ENCODE data around the gene AP1G2. TPM values are rescaled to one million over a fixed set of nuclear protein-coding genes. Genes with fewer than 3 reads are reported as not detected.

Gene AP1G2
- total and polyA plus RNA-seq, 4 experiments from 2014 or later, result 65.7 to 498 (median 300) TPM

GRCh38 chr14:23558346-23559009, 9.1 kb downstream of the AP1G2 start:
- Mint-ChIP-seq H3K36me3 (peaks cover 24 to 42% of the 10 kb centered on the region in 2 donors), H3K27ac (peak overlapping the region in 5 of 7 donors; percentile 32 to 93 (median 57)), H3K4me1 (peaks cover 19 to 41% (median 31%) of the 10 kb centered on the region in 4 donors), H3K27me3 (no peaks in the 10 kb centered on the region), H3K4me3 (peak overlapping the region in 2 of 8 donors; percentile 8 to 22), H3K9me3 (no peaks in the 10 kb centered on the region)
- Histone ChIP-seq H3K4me3 (ENCODE audit: low read length in 2 of 2) (no peak overlapping the region), H3K4me1 (ENCODE audit: insufficient read depth, low read length) (peaks cover 25% of the 10 kb centered on the region), H3K9me3 (ENCODE audit: control insufficient read depth in 1 of 2, low read length in 2 of 2) (no peaks in the 10 kb centered on the region), H3K27me3 (ENCODE audit: insufficient read depth, low read length) (no peaks in the 10 kb centered on the region), H3K27ac (ENCODE audit: low read depth, low read length) (no peak overlapping the region), H3K36me3 (ENCODE audit: insufficient read depth, low read length) (peaks cover 49% of the 10 kb centered on the region)
- intact Hi-C loops (cut with micrococcal nuclease), result loop anchor here (5.0 to 10.0 kb wide), 2 partner anchors 464 to 884 kb away; partner anchors contain the start of genes ACIN1, C14orf119 and SDR39U1
- ChIA-PET CTCF (ENCODE audit: partially characterized antibody) (interaction anchor here (1.2 to 9.5 kb wide), 13 partner anchors 8 to 232 kb away, joined by 3 to 174 read pairs (median 5); partner anchors contain the start of genes AP1G2 and ZFHX2), POLR2A (ENCODE audit: partially characterized antibody) (interaction anchor here (1.0 to 3.7 kb wide), 4 partner anchors 9 to 556 kb away, joined by 3 to 44 read pairs (median 4); partner anchors contain the start of genes AP1G2 and DCAF11)
- DNase-seq, result no peak

DNA sequence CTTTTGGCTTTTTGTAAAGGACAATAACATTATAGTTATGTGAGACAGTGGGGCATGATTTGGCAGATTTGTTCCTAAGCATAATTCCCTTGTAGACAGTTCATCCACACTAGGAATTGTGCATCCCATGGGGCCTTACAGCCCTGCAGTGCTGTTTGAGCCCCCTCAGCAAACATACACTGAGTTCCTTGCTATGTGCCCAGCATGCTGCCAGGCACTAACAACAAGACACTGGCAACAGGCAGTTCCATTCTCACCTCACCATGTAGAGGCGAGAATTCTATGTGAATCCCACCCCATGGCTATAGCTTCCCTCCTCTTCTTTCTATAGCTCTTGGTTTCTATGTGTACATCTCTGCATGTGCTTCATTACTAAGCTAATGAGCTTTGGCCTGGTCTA, 9.6 kb downstream of the AP1G2 start:
- intact Hi-C loops (cut with micrococcal nuclease), result loop anchor here (2.0 to 10.0 kb wide), 3 partner anchors 463 to 884 kb away; partner anchors contain the start of genes ACIN1, C14orf119, PSME1 and SDR39U1
- H3K27ac ChIP-seq (ENCODE audit: low read depth, low read length), result no peak overlapping the region
- peaks cover 25% of the 10 kb centered on the region for H3K4me1 ChIP-seq (ENCODE audit: insufficient read depth, low read length)
- Mint-ChIP-seq H3K4me1 (peaks cover 17 to 37% (median 28%) of the 10 kb centered on the region in 4 donors), H3K4me3 (peak overlapping the region in 6 of 8 donors; percentile 37 to 80 (median 68)), H3K9me3 (no peaks in the 10 kb centered on the region), H3K36me3 (peaks cover 22 to 37% of the 10 kb centered on the region in 2 donors), H3K27ac (peak overlapping the region; percentile 43 to 93 (median 87)), H3K27me3 (no peaks in the 10 kb centered on the region)
- POLR2A ChIA-PET (ENCODE audit: partially characterized antibody), result interaction anchor here (1.0 to 3.7 kb wide), 3 partner anchors 8 to 556 kb away, joined by 3 to 44 read pairs (median 3); partner anchors contain the start of genes AP1G2 and DCAF11
- CTCF ChIA-PET (ENCODE audit: partially characterized antibody), result interaction anchor here (1.2 to 9.5 kb wide), 9 partner anchors 8 to 231 kb away, joined by 3 to 174 read pairs (median 15); partner anchors contain the start of genes AP1G2 and ZFHX2
- peaks cover 44% of the 10 kb centered on the region for H3K36me3 ChIP-seq (ENCODE audit: insufficient read depth, low read length)
- H3K9me3 ChIP-seq (ENCODE audit: control insufficient read depth in 1 of 2, low read length in 2 of 2), result no peaks in the 10 kb centered on the region
- H3K27me3 ChIP-seq (ENCODE audit: insufficient read depth, low read length), result no peaks in the 10 kb centered on the region
- no peak overlapping the region for H3K4me3 ChIP-seq (ENCODE audit: low read length in 2 of 2)
- no peak for DNase-seq

- ChIA-PET POLR2A (ENCODE audit: partially characterized antibody) (interaction anchor here (1.7 to 3.7 kb wide), 2 partner anchors 10 to 557 kb away, joined by 3 to 44 read pairs; partner anchors contain the start of genes AP1G2 and DCAF11), CTCF (ENCODE audit: partially characterized antibody) (interaction anchor here (1.2 to 9.5 kb wide), 8 partner anchors 7 to 80 kb away, joined by 3 to 174 read pairs (median 18); partner anchors contain the start of genes AP1G2 and ZFHX2)
- Histone ChIP-seq H3K9me3 (ENCODE audit: control insufficient read depth in 1 of 2, low read length in 2 of 2) (no peaks in the 10 kb centered on the region), H3K4me3 (ENCODE audit: low read length in 2 of 2) (no peak overlapping the region), H3K27ac (ENCODE audit: low read depth, low read length) (no peak overlapping the region), H3K27me3 (ENCODE audit: insufficient read depth, low read length) (no peaks in the 10 kb centered on the region), H3K36me3 (ENCODE audit: insufficient read depth, low read length) (peaks cover 42% of the 10 kb centered on the region), H3K4me1 (ENCODE audit: insufficient read depth, low read length) (peaks cover 25% of the 10 kb centered on the region)
- Mint-ChIP-seq H3K27ac (peak overlapping the region; percentile 43 to 93 (median 87)), H3K9me3 (no peaks in the 10 kb centered on the region), H3K4me1 (peaks cover 15 to 33% (median 25%) of the 10 kb centered on the region in 4 donors), H3K4me3 (peak overlapping the region; percentile 31 to 81 (median 68)), H3K36me3 (peaks cover 18 to 33% of the 10 kb centered on the region in 2 donors), H3K27me3 (no peaks in the 10 kb centered on the region)
- DNase-seq, result no peak
- intact Hi-C loops (cut with micrococcal nuclease), result loop anchor here (2.0 to 10.0 kb wide), 3 partner anchors 463 to 885 kb away; partner anchors contain the start of genes ACIN1, C14orf119, PSME1 and SDR39U1
These were observed 10.1 kb downstream of the AP1G2 start for GRCh38 chr14:23557521-23557920.

- Histone ChIP-seq H3K36me3 (ENCODE audit: insufficient read depth, low read length) (peaks cover 36% of the 10 kb centered on the region), H3K9me3 (ENCODE audit: control insufficient read depth in 1 of 2, low read length in 2 of 2) (no peaks in the 10 kb centered on the region), H3K4me1 (ENCODE audit: insufficient read depth, low read length) (peaks cover 28% of the 10 kb centered on the region), H3K27me3 (ENCODE audit: insufficient read depth, low read length) (no peaks in the 10 kb centered on the region), H3K27ac (ENCODE audit: low read depth, low read length) (peak overlapping the region; percentile 86), H3K4me3 (ENCODE audit: low read length in 2 of 2) (peak overlapping the region; percentile 84 to 97)
- Mint-ChIP-seq H3K4me1 (peaks cover 15 to 36% (median 27%) of the 10 kb centered on the region in 4 donors), H3K27ac (peak overlapping the region; percentile 82 to 98 (median 97)), H3K9me3 (no peaks in the 10 kb centered on the region), H3K27me3 (no peaks in the 10 kb centered on the region), H3K36me3 (peaks cover 18 to 32% of the 10 kb centered on the region in 2 donors), H3K4me3 (peak overlapping the region; percentile 95 to 99 (median 96))
- ChIA-PET POLR2A (ENCODE audit: partially characterized antibody) (interaction anchor here (0.8 to 3.7 kb wide), 4 partner anchors 9 to 255 kb away, joined by 3 to 44 read pairs (median 4); partner anchors contain the start of genes AP1G2 and PABPN1), CTCF (ENCODE audit: partially characterized antibody) (interaction anchor here (1.4 to 9.5 kb wide), 4 partner anchors 11 to 80 kb away, joined by 4 to 174 read pairs (median 54); partner anchors contain the start of gene AP1G2)
- intact Hi-C loops (cut with micrococcal nuclease), result loop anchor here (1.0 to 10.0 kb wide), 5 partner anchors 10 to 885 kb away; partner anchors contain the start of genes ACIN1, AP1G2, C14orf119 and NGDN
- DNase-seq, result no peak
These were observed 10.7 kb downstream of the AP1G2 start for GRCh38 chr14:23556700-23557440.

DNA sequence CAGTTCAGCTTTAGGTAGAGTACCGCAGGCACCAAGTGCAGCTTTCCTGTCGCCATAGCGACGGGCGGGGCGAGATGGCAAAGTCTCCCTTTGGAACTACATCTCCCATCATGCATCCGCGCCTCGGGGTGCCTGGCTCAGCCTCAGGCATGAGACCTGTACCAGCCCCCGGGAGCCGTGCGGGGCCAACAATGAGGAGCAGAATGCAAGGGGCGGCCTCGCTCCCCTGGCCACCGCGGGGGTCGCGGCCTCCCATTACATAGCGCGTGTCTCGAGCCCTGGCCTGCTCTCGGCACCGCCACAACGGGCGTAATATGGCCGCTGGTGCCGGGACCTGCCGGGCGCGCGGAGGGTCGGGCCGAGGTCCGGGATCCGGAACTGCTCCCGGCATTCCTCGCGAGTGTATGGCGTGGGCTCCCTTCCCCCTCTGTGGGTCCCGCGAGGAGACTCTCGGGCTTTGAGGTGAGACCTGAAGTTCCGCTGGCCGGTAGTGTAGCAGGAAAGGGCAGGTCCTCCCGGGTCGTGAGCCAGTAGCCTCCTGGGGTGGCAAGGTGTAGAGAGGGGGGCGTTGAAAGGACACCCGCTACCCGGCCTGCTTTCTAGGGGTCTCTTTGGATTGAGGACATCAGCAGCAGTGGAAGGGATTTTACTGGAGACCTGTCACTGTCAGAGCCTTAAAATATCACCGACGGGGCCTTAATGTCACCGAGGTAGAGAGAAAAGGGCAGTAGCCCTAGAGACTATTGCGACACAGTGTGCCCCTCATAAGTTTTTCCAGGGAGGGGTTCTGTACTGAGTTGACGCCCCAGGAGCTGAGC, 11.5 kb downstream of the AP1G2 start, which contains the start of gene THTPA:
Gene THTPA (plus strand): TSS at position 390 of the 818 bp plus-strand sequence. CDS start 487 bp downstream, outside the sequence.
- intact Hi-C loops (cut with micrococcal nuclease), result loop anchor here (1.0 to 10.0 kb wide), 5 partner anchors 11 to 886 kb away; partner anchors contain the start of genes ACIN1, AP1G2, C14orf119 and NGDN
- CTCF ChIA-PET (ENCODE audit: partially characterized antibody), result interaction anchor here (0.8 to 9.5 kb wide), 7 partner anchors 12 to 80 kb away, joined by 3 to 174 read pairs (median 14); partner anchors contain the start of gene AP1G2
- H3K4me1 Mint-ChIP-seq, result peaks cover 15 to 44% (median 28%) of the 10 kb centered on the region in 4 donors

More for the DNA sequence above, 11.5 kb downstream of the AP1G2 start, which contains the start of gene THTPA:
- Histone ChIP-seq H3K4me1 (ENCODE audit: insufficient read depth, low read length) (peaks cover 33% of the 10 kb centered on the region), H3K9me3 (ENCODE audit: control insufficient read depth in 1 of 2, low read length in 2 of 2) (no peaks in the 10 kb centered on the region), H3K36me3 (ENCODE audit: insufficient read depth, low read length) (peaks cover 28% of the 10 kb centered on the region), H3K27ac (ENCODE audit: low read depth, low read length) (peak within 1 kb of the TSS; percentile 86), H3K4me3 (ENCODE audit: low read length in 2 of 2) (peak within 1 kb of the TSS; percentile 84 to 97), H3K27me3 (ENCODE audit: insufficient read depth, low read length) (no peaks in the 10 kb centered on the region)
- H3K27me3 Mint-ChIP-seq, result peaks cover 0 to 2% of the 10 kb centered on the region in 2 donors
- H3K9me3 Mint-ChIP-seq, result no peaks in the 10 kb centered on the region
- peaks cover 13 to 25% of the 10 kb centered on the region in 2 donors for H3K36me3 Mint-ChIP-seq
- H3K4me3 Mint-ChIP-seq, result peak within 1 kb of the TSS; percentile 95 to 99 (median 96)
- peak within 1 kb of the TSS; percentile 82 to 98 (median 97) for H3K27ac Mint-ChIP-seq
- POLR2A ChIA-PET (ENCODE audit: partially characterized antibody), result interaction anchor here (0.6 to 3.7 kb wide), 11 partner anchors 8 to 686 kb away, joined by 3 to 44 read pairs (median 3); partner anchors contain the start of genes AP1G2, NGDN, PABPN1 and TINF2
- peak; percentile 90 to 97 (median 92) for DNase-seq
